Dedifferentiated amniotic fluid mesenchymal stem cell (primary cell): ENCODE data around the gene LRCH1.
A peak's percentile ranks its signal among the peaks of the same experiment; 100 is the strongest.

Experiments used
- DNase-seq: peaks from one replicate; pipeline ENCODE4 v3.0.0-alpha.2; 2016; ENCODE audit errors: extremely low spot score

LRCH1 gene

DNA sequence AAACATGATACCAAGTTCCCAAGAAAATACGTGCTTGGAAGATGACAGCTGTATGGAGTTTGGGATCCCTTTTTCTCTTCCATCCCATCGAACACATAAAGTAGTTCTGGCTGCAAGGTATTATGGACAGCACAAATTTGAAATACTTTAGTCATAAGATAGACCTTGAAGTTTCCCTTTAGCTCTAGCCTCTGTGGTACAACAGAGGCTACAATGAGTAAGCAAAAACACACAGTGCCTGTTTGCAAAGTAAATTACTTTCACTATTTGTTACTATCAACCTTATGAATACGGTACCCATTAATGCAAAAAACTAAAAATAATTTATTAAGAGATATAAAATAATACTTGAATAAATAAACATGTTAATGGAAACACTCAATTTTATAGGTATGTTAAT is 21.0 kb upstream of the LRCH1 start:
- no peak for DNase-seq

DNA sequence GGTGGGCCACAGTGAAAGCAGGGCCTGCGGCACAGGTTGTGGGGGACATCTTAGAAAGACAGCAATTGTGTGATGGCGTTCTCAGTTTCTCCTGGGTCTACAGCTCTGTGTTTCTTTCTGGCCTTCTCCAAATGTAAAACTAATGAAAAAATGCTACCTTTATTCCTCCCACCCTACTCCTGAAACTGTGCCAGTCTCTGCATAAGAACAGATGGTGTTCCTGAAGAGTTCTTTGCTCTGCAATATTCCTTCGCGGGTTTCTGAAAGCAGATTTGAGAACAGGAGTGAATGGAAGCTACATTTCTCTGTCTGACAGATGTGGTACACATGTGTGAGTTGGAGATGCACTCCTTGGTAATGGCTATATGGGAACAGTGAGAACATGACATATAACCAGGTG is 18.0 kb upstream of the LRCH1 start:
- no peak for DNase-seq

DNA sequence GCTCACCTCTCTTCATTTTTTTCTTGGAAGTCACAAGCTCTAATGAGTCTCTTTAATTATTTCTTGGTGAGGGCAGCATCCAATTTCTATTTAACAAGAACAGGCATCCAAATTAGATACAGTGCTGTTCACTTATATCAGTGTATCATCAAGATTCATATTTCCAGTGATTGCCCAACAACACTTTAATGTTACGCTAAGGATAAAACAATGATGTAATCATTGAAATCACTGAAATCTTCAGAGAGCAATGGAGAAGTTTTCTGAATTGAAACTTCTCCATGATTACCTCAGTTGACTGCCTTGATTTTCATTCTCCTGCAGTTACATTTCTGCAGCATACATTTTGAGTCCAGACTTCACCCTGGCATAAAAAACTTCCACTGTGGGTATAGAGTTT is 17.1 kb upstream of the LRCH1 start:
- DNase-seq: peak; percentile 30

DNA sequence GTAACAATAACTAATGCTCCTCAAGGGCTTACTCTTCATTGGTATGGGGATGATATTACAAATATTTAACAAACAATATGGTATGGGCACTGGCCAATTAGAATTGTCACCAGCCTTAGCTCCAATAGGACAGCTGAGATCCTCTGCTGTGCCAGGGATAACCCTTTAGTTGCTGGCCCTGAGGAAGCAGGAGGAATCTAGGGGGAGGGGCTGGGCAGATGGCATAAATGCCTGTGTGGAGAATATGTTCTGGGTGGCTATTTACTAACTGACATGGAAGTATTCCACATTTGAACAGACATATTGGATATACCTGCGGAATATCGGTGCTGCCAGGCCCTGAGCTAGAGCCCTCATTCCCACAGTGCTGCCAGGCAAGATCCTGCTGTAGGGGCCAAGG is 16.6 kb upstream of the LRCH1 start:
- DNase-seq: no peak

DNA sequence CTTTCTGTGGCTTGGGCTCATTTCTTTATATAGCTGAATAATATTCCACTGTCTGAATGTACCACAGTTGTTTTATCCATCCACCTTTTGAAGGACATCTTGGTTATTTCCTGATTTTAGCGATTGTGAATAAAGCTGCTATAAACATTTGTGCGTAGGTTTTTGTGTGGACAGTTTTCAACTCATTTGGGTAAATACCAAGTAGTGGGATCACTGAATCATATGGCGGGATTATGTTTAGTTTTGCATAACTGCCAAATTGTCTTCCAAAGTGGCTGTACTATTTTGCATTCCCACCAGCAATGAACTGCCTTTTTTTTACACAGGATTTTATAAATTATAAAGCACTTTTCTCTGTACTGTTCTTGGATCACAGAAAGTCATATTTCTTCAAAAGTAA is 13.7 kb upstream of the LRCH1 start:
- DNase-seq: no peak

DNA sequence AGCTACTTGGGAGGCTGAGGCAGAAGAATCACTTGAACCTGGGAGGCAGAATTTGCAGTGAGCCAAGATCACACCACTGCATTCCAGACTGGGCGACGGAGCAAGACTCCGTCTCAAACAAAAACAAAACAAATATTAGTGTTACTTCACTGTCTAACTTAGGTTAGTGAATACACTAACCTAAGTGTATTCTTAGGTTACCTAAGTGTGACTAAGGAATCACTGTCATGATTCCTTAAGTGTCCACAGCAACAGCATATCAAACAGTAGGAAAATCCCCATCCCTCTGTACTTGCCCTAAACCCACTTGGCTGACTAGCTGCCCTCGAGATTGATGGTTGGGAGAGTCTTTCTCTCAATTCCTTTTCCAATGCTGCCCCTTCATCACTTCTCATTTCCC is 11.8 kb upstream of the LRCH1 start:
- no peak for DNase-seq

DNA sequence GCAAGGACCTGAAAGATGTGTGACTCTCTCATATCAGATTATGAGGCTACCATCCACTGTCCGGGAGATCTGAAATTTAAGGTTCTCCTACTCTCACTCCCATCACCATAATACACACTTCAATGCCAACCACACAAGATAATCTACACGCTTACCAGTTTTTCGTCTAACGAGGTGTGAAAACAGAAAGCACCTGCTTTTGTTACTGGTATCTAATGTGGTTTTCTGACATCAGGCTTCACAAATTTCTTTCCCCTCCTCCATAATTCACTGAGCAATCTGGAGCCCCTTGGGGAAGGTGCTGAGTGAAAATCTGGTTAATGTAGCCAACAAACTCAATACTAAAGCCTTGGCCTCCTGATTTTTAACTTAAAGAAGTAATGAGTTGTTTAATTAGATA is 10.1 kb upstream of the LRCH1 start:
- no peak for DNase-seq

DNA sequence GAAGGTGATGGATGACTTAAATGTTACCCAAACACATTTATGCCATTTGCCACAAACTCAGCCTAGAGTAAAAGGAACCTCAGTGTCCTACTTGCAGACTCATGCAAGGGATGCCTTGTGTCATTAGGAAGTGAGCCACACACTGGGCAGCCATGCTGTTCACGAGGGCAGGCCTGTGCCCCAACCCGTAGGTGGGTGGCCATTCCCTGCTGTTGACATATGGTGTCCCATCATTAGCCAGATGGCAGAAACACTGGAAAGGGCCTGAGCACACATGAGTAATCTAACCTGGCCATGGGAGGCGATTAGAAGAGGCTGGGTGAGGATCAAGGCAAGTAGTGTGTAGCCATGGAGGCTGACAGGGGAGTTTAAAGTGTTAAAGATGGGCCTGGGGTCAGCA is 9.7 kb upstream of the LRCH1 start:
- DNase-seq: no peak

DNA sequence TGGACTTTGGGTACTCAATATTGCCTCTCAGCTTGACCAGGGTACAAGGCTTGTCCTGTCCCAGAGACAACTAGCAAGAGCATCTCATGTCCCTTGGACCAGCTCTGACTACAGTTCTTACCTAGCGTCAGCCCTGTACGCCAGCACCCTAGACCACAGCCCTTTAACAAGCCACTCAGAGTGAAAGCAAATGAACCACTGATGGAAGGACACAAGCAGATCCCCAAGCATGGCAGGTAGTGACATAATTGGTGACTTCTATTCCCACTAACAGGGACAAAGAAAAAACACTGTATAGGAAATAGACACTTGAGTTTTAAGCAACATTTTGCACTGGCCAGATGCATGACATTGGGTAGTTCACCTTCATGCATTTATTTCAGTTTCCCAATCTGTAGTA is 8.8 kb upstream of the LRCH1 start:
- DNase-seq: no peak

DNA sequence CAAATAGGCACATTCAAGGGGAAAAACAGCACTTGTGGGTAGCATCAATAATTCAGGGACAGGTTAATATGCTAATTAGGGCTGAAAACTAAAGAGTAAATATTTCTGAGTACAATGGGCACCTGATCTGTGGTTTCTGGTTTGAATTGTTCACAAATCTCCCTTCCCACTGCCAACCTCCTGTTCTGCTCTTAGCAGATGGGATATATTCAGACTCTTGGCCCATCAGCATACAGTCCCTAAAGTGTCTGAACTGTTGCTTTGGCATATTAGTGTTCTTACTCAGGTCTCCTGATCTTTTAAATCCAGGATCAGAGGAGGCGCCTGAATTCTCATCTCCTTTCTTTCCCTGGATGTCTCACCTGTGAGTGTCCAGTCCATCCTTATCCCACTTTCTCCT is 8.2 kb upstream of the LRCH1 start:
- DNase-seq: no peak

DNA sequence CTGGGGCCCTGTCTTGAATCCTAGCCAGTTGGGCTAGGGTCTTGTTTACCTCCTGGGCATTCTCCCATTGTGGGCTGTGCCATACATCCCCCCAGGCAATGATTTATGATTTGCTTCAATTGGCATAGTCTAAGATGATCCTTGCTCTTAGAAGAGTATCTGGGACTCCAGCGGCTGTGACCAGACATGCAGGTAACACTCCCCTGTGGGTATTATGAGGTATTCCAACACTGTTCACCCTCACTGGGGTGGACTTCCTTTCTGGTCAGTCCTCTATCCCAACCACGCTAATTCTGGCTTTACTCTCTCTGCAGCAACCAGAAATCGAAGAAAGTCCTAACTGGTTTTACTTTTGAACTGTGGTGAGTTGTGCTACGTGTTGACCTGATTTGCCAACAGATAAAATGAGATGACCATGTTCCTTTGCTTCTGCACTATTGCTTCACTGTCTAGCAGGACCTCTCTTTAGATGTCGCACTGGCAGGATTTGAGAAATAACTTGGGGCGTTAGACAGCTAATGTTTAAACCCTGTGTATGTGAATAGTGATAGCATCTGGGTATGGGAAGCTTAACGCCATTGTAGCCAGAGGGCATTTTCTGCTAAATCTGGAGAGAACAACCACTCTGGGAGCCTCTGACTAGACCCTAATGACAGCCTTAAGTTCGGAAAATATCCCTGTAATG is 6.7 kb upstream of the LRCH1 start:
- no peak for DNase-seq

DNA sequence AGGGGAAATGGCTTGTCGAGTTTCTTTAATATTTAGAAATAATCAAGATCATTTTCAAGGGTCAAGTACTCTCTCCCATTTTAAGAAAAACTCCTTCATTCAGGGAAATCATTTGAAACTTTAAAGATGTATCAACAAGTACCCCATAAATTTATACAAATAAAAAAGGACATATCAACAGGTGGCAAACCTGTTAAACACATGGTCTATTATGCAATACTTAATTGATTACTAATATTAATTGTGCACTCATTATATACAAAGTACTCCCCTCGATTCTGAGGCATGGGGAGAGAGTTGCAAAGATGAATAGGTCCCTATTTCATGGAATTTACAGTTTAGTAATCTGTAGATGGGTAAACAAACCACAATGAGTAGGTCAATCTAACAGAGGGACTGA is 2.1 kb upstream of the LRCH1 start:
- DNase-seq: no peak

DNA sequence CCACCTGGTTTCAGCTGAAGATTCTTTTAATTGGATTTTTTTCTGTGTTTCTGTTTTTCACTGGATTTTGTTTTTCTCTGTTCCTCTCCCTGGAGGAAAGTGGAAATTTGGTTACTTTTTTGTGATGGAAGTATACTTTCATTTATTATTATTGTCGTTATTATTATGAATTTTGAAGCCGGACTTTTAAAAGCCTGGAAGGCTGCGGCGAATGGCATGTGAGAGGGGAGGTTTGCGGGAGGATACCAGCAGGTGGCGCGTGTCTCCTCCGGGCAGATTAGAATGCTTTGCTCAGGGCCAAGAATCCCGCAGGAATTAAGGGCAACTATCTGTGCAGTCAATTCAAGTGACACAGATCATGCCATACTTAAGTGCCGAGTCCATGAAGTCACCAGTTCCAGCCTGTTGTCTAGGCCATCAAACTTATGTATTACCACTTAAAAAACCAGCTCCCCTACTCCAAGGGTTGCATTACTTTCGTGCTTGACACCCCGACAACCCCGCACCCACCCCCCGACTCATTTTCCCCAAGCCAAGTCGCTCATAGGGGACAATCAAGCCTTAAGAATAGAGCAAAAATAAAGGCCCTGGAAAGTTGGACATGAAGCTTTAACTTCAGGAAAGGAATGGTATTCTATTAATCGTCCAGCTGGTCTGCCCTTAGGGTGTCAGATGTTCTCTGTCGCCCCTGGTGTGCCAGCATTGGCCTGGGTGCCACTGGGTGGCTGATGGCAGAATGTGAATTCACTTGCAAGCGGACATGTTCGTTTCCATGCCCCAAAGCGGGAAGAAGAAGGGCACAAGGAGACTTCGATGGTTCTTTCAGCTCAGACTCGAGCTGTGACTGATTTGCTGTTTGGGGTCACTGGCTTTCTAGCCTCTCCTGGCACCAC is 1.3 kb upstream of the LRCH1 start:
- peak; percentile 75 for DNase-seq

DNA sequence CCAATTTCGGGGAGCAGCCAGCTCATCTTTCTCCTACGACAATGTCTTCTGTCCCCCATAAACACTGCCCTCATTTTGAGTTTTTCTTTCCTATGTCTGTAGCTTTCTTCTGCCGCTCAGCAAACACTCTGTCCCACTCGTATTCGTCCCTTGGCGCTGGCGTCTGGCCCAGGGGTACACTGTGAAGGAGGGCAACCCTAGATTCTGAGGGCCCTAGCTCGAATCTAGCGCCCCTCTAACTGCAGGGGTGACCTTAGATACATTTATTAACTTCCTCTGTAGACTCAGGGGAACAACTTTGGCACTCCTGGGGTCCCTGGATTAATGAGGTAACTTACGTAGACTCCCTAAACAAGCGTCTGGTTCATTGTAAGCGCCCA is 677 bp upstream of the LRCH1 start:
- no peak for DNase-seq

DNA sequence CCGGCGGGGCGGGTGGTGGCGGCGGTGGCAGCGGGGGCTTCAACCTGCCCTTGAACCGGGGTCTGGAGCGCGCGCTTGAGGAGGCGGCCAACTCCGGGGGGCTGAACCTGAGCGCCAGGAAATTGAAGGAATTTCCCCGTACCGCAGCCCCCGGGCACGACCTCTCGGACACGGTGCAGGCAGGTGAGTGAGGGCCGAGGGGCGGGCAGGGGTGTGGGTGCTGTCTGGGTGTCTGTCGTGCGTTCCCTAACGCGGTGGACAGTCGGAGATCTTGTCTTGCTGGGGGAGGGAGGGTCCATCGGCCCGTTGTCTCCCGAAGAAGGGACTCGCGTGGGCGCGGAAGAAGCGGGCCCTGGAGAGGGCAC is 533 bp downstream of the LRCH1 start:
- DNase-seq: no peak

DNA sequence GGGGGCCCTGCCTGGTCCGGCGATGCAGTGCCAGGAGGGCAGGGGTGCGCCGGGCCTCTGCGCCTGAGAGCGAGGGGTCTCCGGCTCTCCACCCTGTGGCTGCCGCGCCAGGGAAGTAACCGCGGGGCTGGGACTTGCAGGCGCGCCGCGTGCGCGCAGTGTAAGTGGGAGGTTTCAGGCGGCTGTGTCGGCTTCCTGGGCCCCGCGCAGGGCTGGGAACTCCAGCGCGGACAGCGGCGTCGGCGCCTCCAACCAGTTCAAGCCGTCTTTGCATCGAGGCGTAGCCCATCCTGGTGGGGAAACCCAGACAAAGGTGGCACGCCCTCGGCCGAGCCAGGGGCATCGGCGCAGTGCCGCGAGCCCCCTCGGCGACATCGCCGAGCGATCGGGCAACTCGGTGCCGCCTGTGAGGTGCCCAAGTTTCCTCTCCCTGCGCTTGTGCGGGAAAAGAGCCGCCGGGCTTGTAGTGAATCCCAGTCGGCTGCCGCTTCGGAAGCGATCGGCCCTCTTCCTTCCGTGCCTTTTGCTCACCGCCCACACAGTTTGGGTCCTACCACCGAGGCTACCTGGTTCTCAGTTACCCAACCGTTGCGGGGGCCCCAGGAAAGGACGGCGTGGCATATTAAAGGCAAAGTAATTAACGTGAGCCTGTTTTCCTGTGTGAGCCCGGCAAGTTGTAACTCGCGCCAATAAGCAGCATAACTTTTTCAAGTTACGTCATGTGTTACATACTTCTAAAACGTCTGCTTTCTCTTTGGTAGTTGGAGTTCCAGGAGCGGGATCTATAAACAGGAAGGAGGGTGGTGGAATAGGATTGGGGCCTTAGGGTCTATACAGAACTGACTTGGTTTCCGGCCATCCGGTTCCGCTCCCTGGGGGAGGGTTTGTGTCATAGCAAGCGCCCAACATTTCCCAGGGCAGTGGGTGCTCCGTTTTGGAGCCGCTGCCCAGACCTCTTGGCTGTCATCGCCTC is 1.2 kb downstream of the LRCH1 start:
- DNase-seq: peak; percentile 79

DNA sequence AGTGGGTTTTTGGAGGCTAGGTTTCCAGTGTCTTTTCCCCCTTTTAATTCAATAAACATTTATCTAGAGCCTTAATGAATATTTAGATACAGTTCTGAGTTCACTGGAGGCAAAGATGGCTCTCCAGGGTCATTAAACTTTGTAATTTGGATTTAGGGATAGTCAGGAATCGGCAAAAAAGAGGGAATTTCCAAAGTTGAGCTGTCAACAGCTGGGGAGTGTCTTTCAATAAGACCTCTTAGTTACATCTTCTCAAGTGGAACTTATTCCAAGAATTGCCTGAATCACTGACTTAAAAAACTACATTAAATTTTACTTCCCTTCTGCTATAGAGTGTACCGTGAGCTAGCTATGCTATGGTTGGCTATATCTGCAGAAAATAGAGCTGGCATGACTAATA is 2.0 kb downstream of the LRCH1 start:
- no peak for DNase-seq

DNA sequence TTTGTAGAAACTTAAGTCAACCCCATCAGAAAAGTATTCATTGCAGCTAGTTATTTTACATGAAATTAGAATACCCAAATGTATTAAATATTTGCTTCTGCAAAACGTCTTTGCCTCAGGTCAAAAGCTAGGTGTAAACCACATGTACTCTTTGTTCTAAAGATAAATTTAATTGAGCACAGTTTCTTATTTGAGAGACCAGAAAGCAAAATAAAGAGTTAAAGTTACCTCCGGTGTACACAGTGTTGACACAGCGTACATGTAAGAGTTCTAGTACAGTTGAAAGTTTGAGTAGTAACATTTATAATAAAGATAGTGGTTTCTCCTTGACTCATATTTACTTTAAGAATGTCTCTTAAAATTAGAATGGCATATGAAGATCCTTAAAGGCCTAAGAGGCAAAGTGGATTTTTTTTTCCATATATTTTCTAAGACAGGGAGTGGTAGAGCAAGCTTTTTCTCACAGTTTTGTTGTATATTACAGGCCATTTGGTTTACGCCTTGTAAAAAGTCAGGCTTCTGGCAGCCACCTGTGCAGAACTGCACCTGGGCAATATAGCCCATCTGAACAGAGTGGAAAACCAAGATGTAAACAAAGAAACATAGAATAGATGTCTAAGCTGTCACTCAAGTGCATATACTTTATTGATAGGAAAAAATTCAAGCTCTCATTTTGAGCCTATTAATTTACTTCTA is 2.9 kb downstream of the LRCH1 start:
- no peak for DNase-seq

DNA sequence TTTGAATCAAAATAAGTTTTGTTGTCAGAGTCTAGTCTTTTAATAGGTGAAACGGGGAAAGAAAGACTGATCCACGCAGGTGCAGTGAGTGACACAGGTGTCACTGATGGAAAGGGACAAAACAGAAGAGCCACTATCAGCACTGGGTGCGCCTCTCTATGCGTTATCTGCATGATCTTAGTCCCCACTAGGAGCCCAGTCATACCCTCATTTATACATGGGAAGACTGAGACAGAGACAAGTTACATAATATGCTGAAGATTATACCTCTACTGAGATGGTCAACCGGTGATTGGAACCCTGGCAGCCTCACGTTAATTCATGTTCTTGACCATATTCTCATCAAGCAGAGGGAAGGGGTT is 3.4 kb downstream of the LRCH1 start:
- DNase-seq: no peak

DNA sequence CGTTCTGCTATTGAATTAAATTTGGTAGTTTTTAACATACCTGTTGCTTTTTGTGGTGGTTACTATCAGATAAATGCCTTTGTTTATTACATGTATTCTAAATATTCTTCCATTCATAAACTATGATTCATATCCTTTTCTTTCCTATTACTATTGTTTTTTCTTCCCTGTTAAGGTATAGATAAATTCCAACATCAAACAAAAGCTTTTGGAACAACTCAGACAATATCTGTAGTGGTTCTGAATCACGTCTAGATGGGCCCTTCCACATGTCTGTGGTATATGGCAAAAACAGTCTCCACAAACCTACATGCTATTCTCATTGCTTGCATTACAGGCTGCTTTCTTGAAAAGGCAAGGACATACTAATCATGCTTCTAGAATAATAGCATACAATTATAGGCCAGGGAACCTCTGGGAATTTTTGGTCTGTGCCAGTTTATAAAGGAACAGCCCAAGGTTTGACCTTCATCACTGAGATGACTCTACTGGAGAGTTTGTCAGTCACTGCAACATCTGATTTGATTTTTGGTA is 6.4 kb downstream of the LRCH1 start:
- DNase-seq: no peak

DNA sequence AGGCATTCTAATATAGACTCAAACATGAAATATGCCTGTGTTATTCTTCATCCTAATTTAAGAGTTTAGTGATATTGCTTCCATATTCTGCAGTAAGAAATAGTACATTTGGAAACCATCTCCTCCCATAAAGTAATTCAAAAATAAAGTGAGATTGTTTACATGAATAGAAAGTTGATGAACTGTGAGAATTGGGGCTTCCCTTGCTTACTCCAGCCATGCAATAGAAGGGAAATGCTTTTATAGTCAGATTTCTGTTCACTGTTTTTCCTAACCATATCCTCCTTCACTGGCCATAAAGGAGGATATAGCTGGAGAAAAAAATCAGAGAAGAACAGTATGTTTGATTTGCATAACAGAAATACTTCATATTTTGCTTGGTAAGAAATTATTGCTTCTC is 7.8 kb downstream of the LRCH1 start:
- no peak for DNase-seq

DNA sequence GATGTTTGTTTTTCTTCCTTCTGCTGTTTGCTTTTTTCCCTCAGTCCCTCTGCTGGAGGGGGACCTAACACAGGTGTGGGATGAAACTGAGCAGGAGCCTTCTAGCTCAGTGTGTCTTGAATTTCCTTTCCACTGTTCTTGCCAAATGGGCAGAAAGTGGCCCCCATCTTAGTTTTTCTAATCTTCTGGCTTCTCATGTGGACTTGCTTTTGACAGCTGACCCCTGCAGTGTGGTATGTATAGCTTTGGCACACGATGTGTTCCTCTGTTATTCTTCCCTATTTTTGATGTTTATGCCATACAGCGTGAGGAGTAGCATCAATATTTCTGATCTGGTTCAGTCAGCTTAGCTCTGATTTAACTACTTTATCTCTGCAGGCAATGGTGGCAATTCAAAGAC is 8.3 kb downstream of the LRCH1 start:
- DNase-seq: no peak
